Measurements from ENCODE around the gene SPATA32.

Gene SPATA32

DNA sequence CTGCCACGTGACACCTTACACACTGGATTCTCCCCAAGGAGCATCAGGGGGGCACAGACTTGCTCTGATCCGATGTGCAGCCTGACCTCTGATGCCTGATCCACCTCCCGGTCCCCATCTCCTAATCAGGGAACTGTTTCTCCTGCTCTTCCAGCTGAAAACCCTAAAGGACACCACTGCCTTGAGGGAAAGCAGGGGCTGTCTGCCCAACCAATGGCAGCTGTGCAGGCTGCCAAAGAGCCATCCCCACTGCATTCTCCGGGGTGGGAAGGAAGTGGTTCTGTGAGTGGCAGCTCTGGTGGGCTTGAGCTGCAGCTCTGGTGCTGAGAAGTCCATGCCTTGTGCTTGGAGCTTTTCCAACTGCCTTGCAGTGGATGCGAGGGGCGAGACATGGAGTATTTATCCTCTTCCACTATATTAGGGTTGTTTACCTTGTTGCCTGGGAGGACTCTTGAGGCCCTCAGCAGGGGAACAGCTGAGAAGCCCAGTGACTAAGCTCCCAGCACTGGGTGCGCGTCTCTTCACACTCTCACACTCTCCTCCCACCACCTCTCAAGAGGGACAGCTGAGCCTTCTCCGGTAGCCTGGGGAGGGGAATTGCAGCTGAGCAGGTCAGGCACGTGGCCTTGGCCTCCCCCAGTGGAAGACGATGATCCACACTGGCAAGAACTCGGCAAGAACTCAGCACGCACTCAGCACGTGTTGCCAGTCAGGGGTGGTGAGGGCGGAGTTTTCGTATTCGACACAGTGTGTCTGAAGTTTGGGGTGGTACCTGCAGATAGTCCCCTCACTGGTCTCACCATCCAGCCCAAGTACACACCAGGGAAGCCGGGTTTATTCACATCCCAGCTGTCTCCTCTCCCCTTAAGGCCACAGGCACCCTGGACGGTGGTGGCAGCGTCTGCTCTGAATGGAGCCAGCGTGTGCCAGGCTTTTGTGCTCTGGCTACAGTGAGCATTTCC is 21.1 kb upstream of the SPATA32 start:
- TF ChIP-seq ZNF70 (CRISPR knock-in tag; IDR thresholded peaks at IDR 0.05) (no peak), ESRRG (CRISPR knock-in tag; IDR thresholded peaks at IDR 0.05) (no peak), GLIS3 (CRISPR knock-in tag; IDR thresholded peaks at IDR 0.05) (no peak), ARNTL (CRISPR knock-in tag; IDR thresholded peaks at IDR 0.05; ENCODE audit: borderline replicate concordance, low read depth) (no peak), ZC3H10 (CRISPR knock-in tag; IDR thresholded peaks at IDR 0.05) (no peak), ZFP30 (CRISPR knock-in tag; IDR thresholded peaks at IDR 0.05) (no peak), ISL1 (CRISPR knock-in tag; IDR thresholded peaks at IDR 0.05) (no peak), SNAI2 (CRISPR knock-in tag; IDR thresholded peaks at IDR 0.05) (no peak), PPARA (CRISPR knock-in tag; IDR thresholded peaks at IDR 0.05; ENCODE audit: borderline replicate concordance) (no peak), ZNF565 (CRISPR knock-in tag; conservative IDR thresholded peaks at IDR 0.05; ENCODE audit: low read depth) (no peak), ZFP3 (CRISPR knock-in tag; IDR thresholded peaks at IDR 0.05) (no peak), TOX (CRISPR knock-in tag; IDR thresholded peaks at IDR 0.05; ENCODE audit: borderline replicate concordance) (no peak), TCF4 (CRISPR knock-in tag; IDR thresholded peaks at IDR 0.05; ENCODE audit: borderline replicate concordance) (no peak), OSR1 (CRISPR knock-in tag; IDR thresholded peaks at IDR 0.05) (no peak), CSDC2 (CRISPR knock-in tag; IDR thresholded peaks at IDR 0.05) (no peak), ZNF8 (CRISPR knock-in tag; IDR thresholded peaks at IDR 0.05) (no peak), BACH2 (CRISPR knock-in tag; IDR thresholded peaks at IDR 0.05; ENCODE audit: borderline replicate concordance) (no peak)
- TF ChIP-seq, protein P1, sequence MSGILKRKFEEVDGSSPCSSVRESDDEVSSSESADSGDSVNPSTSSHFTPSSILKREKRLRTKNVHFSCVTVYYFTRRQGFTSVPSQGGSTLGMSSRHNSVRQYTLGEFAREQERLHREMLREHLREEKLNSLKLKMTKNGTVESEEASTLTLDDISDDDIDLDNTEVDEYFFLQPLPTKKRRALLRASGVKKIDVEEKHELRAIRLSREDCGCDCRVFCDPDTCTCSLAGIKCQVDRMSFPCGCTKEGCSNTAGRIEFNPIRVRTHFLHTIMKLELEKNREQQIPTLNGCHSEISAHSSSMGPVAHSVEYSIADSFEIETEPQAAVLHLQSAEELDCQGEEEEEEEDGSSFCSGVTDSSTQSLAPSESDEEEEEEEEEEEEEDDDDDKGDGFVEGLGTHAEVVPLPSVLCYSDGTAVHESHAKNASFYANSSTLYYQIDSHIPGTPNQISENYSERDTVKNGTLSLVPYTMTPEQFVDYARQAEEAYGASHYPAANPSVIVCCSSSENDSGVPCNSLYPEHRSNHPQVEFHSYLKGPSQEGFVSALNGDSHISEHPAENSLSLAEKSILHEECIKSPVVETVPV (CRISPR knock-in tag; IDR thresholded peaks at IDR 0.05) = no peak
- TF ChIP-seq, protein P2, sequence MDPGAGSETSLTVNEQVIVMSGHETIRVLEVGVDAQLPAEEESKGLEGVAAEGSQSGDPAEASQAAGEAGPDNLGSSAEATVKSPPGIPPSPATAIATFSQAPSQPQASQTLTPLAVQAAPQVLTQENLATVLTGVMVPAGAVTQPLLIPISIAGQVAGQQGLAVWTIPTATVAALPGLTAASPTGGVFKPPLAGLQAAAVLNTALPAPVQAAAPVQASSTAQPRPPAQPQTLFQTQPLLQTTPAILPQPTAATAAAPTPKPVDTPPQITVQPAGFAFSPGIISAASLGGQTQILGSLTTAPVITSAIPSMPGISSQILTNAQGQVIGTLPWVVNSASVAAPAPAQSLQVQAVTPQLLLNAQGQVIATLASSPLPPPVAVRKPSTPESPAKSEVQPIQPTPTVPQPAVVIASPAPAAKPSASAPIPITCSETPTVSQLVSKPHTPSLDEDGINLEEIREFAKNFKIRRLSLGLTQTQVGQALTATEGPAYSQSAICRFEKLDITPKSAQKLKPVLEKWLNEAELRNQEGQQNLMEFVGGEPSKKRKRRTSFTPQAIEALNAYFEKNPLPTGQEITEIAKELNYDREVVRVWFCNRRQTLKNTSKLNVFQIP (CRISPR knock-in tag; IDR thresholded peaks at IDR 0.05; ENCODE audit: borderline replicate concordance, low read depth) = no peak
- TF ChIP-seq, protein P3, sequence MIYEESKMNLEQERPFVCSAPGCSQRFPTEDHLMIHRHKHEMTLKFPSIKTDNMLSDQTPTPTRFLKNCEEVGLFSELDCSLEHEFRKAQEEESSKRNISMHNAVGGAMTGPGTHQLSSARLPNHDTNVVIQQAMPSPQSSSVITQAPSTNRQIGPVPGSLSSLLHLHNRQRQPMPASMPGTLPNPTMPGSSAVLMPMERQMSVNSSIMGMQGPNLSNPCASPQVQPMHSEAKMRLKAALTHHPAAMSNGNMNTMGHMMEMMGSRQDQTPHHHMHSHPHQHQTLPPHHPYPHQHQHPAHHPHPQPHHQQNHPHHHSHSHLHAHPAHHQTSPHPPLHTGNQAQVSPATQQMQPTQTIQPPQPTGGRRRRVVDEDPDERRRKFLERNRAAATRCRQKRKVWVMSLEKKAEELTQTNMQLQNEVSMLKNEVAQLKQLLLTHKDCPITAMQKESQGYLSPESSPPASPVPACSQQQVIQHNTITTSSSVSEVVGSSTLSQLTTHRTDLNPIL (CRISPR knock-in tag; IDR thresholded peaks at IDR 0.05; ENCODE audit: low read depth) = no peak
- ATAC-seq = no peak

DNA sequence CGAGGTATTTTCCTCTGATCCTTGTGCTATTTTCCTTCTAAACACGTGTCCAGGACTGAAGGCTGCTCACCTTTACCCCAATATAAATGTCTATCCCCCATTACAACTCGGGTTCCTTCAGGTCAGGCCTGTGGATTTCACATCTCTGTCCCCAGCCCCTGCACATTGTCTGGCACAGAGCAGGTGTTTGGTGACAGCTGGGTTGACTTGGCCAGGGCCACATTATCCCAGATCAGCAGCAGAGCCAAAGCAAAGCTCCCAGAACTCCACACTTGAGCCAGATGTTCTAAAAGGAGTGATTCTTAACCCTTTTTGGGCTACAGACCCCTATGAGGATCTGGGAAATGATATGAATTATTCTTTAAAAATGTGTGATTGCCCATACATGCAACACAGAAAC is 18.0 kb upstream of the SPATA32 start:
- ATAC-seq = no peak
- TF ChIP-seq ESRRG (CRISPR knock-in tag; IDR thresholded peaks at IDR 0.05) (no peak), GLIS3 (CRISPR knock-in tag; IDR thresholded peaks at IDR 0.05) (no peak), ZNF565 (CRISPR knock-in tag; conservative IDR thresholded peaks at IDR 0.05; ENCODE audit: low read depth) (no peak), TCF4 (CRISPR knock-in tag; IDR thresholded peaks at IDR 0.05; ENCODE audit: borderline replicate concordance) (no peak), OSR1 (CRISPR knock-in tag; IDR thresholded peaks at IDR 0.05) (no peak)

DNA sequence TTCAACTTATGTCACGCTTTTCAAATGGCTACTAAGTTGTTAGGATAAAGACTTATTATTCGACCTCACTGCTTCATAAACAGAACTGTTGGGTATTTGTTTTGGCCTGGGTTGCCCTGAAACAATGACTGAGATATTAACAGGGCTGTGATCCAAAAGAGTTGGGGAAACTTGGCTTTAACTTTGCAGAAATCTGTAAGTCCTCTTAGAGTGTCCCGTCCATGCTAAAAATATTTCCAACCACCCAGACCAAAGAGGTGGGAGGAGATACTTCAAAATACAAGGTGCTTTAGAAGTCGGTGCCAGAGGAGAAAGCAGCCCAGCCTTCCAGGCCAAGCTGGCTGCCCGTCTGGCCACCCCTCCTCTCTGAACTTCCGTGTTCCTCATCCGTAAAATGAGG is 16.1 kb upstream of the SPATA32 start:
- no peak for TF ChIP-seq PPARA (CRISPR knock-in tag; IDR thresholded peaks at IDR 0.05; ENCODE audit: borderline replicate concordance)
- TF ChIP-seq, protein P3 (CRISPR knock-in tag; IDR thresholded peaks at IDR 0.05; ENCODE audit: low read depth) = no peak
- no peak for TF ChIP-seq SNAI2 (CRISPR knock-in tag; IDR thresholded peaks at IDR 0.05)
- TF ChIP-seq TOX (CRISPR knock-in tag; IDR thresholded peaks at IDR 0.05; ENCODE audit: borderline replicate concordance) = no peak
- TF ChIP-seq ZFP30 (CRISPR knock-in tag; IDR thresholded peaks at IDR 0.05) = no peak
- no peak for TF ChIP-seq ESRRG (CRISPR knock-in tag; IDR thresholded peaks at IDR 0.05)
- TF ChIP-seq, protein P4, sequence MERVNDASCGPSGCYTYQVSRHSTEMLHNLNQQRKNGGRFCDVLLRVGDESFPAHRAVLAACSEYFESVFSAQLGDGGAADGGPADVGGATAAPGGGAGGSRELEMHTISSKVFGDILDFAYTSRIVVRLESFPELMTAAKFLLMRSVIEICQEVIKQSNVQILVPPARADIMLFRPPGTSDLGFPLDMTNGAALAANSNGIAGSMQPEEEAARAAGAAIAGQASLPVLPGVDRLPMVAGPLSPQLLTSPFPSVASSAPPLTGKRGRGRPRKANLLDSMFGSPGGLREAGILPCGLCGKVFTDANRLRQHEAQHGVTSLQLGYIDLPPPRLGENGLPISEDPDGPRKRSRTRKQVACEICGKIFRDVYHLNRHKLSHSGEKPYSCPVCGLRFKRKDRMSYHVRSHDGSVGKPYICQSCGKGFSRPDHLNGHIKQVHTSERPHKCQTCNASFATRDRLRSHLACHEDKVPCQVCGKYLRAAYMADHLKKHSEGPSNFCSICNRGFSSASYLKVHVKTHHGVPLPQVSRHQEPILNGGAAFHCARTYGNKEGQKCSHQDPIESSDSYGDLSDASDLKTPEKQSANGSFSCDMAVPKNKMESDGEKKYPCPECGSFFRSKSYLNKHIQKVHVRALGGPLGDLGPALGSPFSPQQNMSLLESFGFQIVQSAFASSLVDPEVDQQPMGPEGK (CRISPR knock-in tag; IDR thresholded peaks at IDR 0.05; ENCODE audit: borderline replicate concordance) = no peak
- TF ChIP-seq ISL1 (CRISPR knock-in tag; IDR thresholded peaks at IDR 0.05) = no peak
- no peak for TF ChIP-seq RARB (CRISPR knock-in tag; IDR thresholded peaks at IDR 0.05)
- no peak for TF ChIP-seq ZNF70 (CRISPR knock-in tag; IDR thresholded peaks at IDR 0.05)
- peak; percentile 59 for ATAC-seq

Data from SK-N-SH treated with all-trans-retinoic acid at 6 μM for 48 hours (cell line).